ENCODE data around the gene LAMC2. TPM values are rescaled to one million over a fixed set of nuclear protein-coding genes. Genes with fewer than 3 reads are reported as not detected.

LAMC2 gene
- total and polyA plus RNA-seq, 7 donors: 2.6 to 24.0 (median 4.2) TPM

GRCh38 chr1:183178545-183178944 lies 7.5 kb upstream of the LAMC2 start:
- Histone ChIP-seq H3K9me3 (no peaks in the 10 kb centered on the region), H3K4me1 (peaks cover 0 to 27% (median 17%) of the 10 kb centered on the region in 4 donors), H3K27ac (peak overlapping the region in 2 of 4 donors; percentile 11 to 73), H3K4me3 (no peak overlapping the region), H3K36me3 (no peaks in the 10 kb centered on the region), H3K27me3 (no peaks in the 10 kb centered on the region)
- DNase-seq: no peak
- TF ChIP-seq POLR2AphosphoS5 (IDR thresholded peaks at IDR 0.05): no peak
- no peak for TF ChIP-seq POLR2A (IDR thresholded peaks at IDR 0.05)
- TF ChIP-seq CTCF (IDR thresholded peaks at IDR 0.05): no peak
- no peak for TF ChIP-seq EP300 (IDR thresholded peaks at IDR 0.05)
- intact Hi-C loops (cut with DNase I): no loop called here
- 81 to 84% methylated on average over 7 of the region's 7 CpGs for WGBS, 2 donors

GRCh38 chr1:183179033-183179432 lies 7.0 kb upstream of the LAMC2 start:
- no peak for DNase-seq
- Histone ChIP-seq H3K4me1 (peaks cover 0 to 27% (median 17%) of the 10 kb centered on the region in 4 donors), H3K36me3 (no peaks in the 10 kb centered on the region), H3K27ac (peak overlapping the region in 2 of 4 donors; percentile 73 to 85), H3K27me3 (no peaks in the 10 kb centered on the region), H3K9me3 (no peaks in the 10 kb centered on the region), H3K4me3 (no peak overlapping the region)
- intact Hi-C loops (cut with DNase I): no loop called here
- no peak for TF ChIP-seq POLR2AphosphoS5 (IDR thresholded peaks at IDR 0.05)
- 93 to 95% methylated on average over 2 of the region's 2 CpGs for WGBS, 2 donors

- peak overlapping the region; percentile 68 to 85 (median 74) for H3K27ac ChIP-seq
- no peaks in the 10 kb centered on the region for H3K27me3 ChIP-seq
- no peaks in the 10 kb centered on the region for H3K9me3 ChIP-seq
- H3K36me3 ChIP-seq: no peaks in the 10 kb centered on the region
- H3K4me3 ChIP-seq: no peak overlapping the region
- DNase-seq: peak; percentile 84
- intact Hi-C loops (cut with DNase I): loop anchor here (5.0 kb wide), 1 partner anchor 52 kb away; no protein-coding TSS in a partner anchor
- peaks cover 0 to 27% (median 17%) of the 10 kb centered on the region in 4 donors for H3K4me1 ChIP-seq
- 5 to 15% methylated on average over 3 of the region's 3 CpGs for WGBS, 2 donors
- no peak for TF ChIP-seq POLR2A (IDR thresholded peaks at IDR 0.05)
- peak in 1 of 4 donors; percentile 40 for TF ChIP-seq POLR2AphosphoS5 (IDR thresholded peaks at IDR 0.05)
Observed at GRCh38 chr1:183180218-183180617, 5.8 kb upstream of the LAMC2 start.

GRCh38 chr1:183180634-183181056 lies 5.4 kb upstream of the LAMC2 start:
- intact Hi-C loops (cut with DNase I): loop anchor here (5.0 kb wide), 1 partner anchor 52 kb away; no protein-coding TSS in a partner anchor
- no peaks in the 10 kb centered on the region for H3K36me3 ChIP-seq
- no peak for DNase-seq
- no peak overlapping the region for H3K4me3 ChIP-seq
- 24 to 29% methylated on average over 3 of the region's 3 CpGs for WGBS, 2 donors
- peak overlapping the region; percentile 68 to 85 (median 74) for H3K27ac ChIP-seq
- no peaks in the 10 kb centered on the region for H3K27me3 ChIP-seq
- TF ChIP-seq POLR2AphosphoS5 (IDR thresholded peaks at IDR 0.05) (peak in 1 of 4 donors; percentile 6), EP300 (IDR thresholded peaks at IDR 0.05) (no peak), CTCF (IDR thresholded peaks at IDR 0.05) (no peak), POLR2A (IDR thresholded peaks at IDR 0.05) (no peak)
- H3K9me3 ChIP-seq: no peaks in the 10 kb centered on the region
- peaks cover 0 to 24% (median 18%) of the 10 kb centered on the region in 4 donors for H3K4me1 ChIP-seq

- Histone ChIP-seq H3K9me3 (no peaks in the 10 kb centered on the region), H3K4me3 (no peak overlapping the region), H3K27ac (peak overlapping the region in 2 of 4 donors; percentile 58 to 69), H3K4me1 (peaks cover 0 to 9% (median 1%) of the 10 kb centered on the region in 4 donors), H3K27me3 (no peaks in the 10 kb centered on the region), H3K36me3 (no peaks in the 10 kb centered on the region)
- 19 to 64% methylated on average over 4 of the region's 4 CpGs for WGBS, 2 donors
- DNase-seq: no peak
- intact Hi-C loops (cut with DNase I): no loop called here
- no peak for TF ChIP-seq CTCF (IDR thresholded peaks at IDR 0.05)
- no peak for TF ChIP-seq POLR2A (IDR thresholded peaks at IDR 0.05)
Observed at GRCh38 chr1:183186841-183187240, 777 bp downstream of the LAMC2 start.

- WGBS, 2 donors: 82 to 84% methylated on average over 1 of the region's 1 CpG
- H3K27ac ChIP-seq: no peak overlapping the region
Observed at GRCh38 chr1:183188240-183188639, 2.2 kb downstream of the LAMC2 start.

More at GRCh38 chr1:183188240-183188639, 2.2 kb downstream of the LAMC2 start:
- Histone ChIP-seq H3K36me3 (no peaks in the 10 kb centered on the region), H3K4me1 (peaks cover 0 to 9% (median 2%) of the 10 kb centered on the region in 4 donors), H3K27me3 (no peaks in the 10 kb centered on the region), H3K4me3 (no peak overlapping the region), H3K9me3 (no peaks in the 10 kb centered on the region)
- intact Hi-C loops (cut with DNase I): no loop called here
- no peak for DNase-seq
- TF ChIP-seq POLR2AphosphoS5 (IDR thresholded peaks at IDR 0.05): no peak
- no peak for TF ChIP-seq CTCF (IDR thresholded peaks at IDR 0.05)
- TF ChIP-seq POLR2A (IDR thresholded peaks at IDR 0.05): no peak
- no peak for TF ChIP-seq EP300 (IDR thresholded peaks at IDR 0.05)
